ENCODE results near the gene EFCAB14. TPM values are rescaled to one million over a fixed set of nuclear protein-coding genes. Genes with fewer than 3 reads are reported as not detected.
A peak's percentile ranks its signal among the peaks of the same experiment; 100 is the strongest.

EFCAB14 gene
- total and polyA plus RNA-seq, 9 of the 15 experiments (the other 6 are each of a cell fraction or from before 2014, with no cell fraction given) = 7.3 to 49.0 (median 37.3) TPM

- TF ChIP-seq NR2C2 (CRISPR knock-in tag; IDR thresholded peaks at IDR 0.05) (peak; percentile 83), NR2C2 (tag; IDR thresholded peaks at IDR 0.05) (peak; percentile 98), BRCA1 (IDR thresholded peaks at IDR 0.05) (no peak), BRCA1 (CRISPR knock-in tag; IDR thresholded peaks at IDR 0.05) (0 out of 2 replicates have a peak, but pooled peaks have one; percentile 52), ATF7 (IDR thresholded peaks at IDR 0.05) (peak; percentile 99), ZNF655 (CRISPR knock-in tag; IDR thresholded peaks at IDR 0.05) (no peak), RAD21 (CRISPR knock-in tag; conservative IDR thresholded peaks at IDR 0.05 in 1 of 2, IDR thresholded peaks at IDR 0.05 in 1 of 2) (no peak), FIP1L1 (IDR thresholded peaks at IDR 0.05; ENCODE audit: low read depth, low read length, poor library complexity, severe bottlenecking) (peak; percentile 69), AFF1 (IDR thresholded peaks at IDR 0.05; ENCODE audit: low read depth in 1 of 2, partially characterized antibody in 2 of 2) (peak in 1 of 2 experiments; percentile 44), REST (IDR thresholded peaks at IDR 0.05; ENCODE audit: borderline replicate concordance) (peak; percentile 17; the same call in 1 of the 2 replicates), REST (CRISPR knock-in tag; IDR thresholded peaks at IDR 0.05; ENCODE audit: low read depth) (peak; percentile 71; the same call in 1 of the 2 replicates), ESRRA (IDR thresholded peaks at IDR 0.05; ENCODE audit: borderline replicate concordance, low read depth) (peak; percentile 73), KDM5B (IDR thresholded peaks at IDR 0.05; ENCODE audit: insufficient replicate concordance, low read depth, low read length) (peak; percentile 84)
These were observed at the start of gene EFCAB14 (continued) for GRCh38 chr1:46718727-46719622.

All from K562 (cell line).